HCEC 1CT (cell line): Measurements from ENCODE around the gene KIAA0232.
"Not testable (repeated sequence)": the region's sequence is repeated elsewhere in the genome, so short reads cannot be mapped to it uniquely, and the experiment has no call there.

ENCODE experiments used
- DNase-seq: peaks from one replicate; pipeline ENCODE4 v3.0.0-alpha.2; 2017

The KIAA0232 gene

GRCh38 chr4:6811165-6811564, 28.6 kb downstream of the KIAA0232 start:
- no peak for DNase-seq

- no peak for DNase-seq
These were observed 30.2 kb downstream of the KIAA0232 start for GRCh38 chr4:6812766-6813165.

- DNase-seq: no peak
These were observed 31.2 kb downstream of the KIAA0232 start for GRCh38 chr4:6813725-6814124.

DNA sequence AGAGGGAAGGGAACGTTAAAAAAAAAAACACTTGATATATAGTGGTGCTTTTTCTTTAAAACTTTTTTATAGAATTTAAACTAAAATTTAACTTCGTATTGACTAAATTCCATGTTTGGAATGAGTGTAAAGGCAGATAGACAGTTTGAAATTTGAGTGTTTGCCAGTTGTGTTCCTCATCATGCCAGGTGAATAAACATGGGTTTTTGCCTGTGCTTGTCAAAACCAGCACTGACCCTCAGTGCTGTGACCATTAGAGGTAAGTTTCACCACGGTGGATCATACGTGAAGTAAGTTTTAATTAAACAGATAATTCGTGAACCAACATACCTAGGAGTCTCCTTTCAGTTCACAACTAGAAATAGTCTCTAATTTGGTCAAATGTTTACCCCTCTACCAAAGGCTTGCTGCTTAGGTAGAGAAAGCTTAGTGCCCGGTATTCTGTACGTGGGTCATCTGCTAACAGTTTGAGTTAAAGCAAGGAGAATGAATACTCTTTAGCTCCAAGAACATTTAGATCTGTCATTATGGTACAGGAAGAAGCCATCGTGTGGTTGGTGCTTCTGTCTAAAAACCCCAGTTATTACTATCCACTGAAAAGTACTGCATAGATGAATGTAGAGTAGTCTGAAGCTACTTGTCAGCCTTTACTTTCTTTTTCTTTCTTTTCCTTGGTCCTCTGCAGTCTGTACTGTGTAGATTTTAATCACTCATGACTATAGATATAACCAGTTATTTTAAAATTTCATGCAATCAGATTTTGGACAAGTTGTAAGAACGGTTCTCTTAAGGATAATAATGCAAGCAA, 32.7 kb downstream of the KIAA0232 start:
- no peak for DNase-seq

GRCh38 chr4:6819295-6819694, 36.8 kb downstream of the KIAA0232 start:
- no peak for DNase-seq

GRCh38 chr4:6820695-6821094, 38.2 kb downstream of the KIAA0232 start:
- no peak for DNase-seq

- no peak for DNase-seq
These were observed 41.5 kb downstream of the KIAA0232 start for GRCh38 chr4:6824071-6824470.

DNA sequence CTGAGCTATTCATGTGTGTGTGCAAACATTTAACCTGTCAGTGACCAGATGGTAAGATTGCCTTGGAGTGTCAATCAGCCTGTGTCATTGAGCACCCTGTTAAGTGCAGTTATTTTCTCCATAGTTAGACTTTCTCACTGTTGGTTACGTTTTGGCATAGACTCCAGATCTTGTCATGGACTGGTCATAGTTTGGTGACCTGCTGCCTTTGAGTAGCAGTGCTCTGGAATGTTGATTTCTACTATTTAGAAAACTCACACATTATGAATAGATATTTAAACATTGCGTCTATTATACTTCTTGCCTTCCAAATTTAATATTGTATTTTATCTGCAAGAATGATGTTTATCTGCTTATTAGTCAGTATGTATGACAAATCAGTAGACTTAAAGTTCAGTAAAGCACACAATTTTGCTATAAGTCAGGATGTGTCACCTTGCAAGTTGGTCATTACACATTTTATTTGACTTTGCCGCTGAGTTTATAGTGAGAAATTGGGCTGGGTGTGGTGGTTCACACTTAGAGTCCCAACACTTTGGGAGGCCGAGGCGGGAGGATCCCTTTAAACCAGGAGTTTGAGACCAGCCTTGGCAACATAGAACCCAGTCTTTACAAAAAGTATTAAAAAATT, 42.4 kb downstream of the KIAA0232 start:
- peak; percentile 3 for DNase-seq

DNA sequence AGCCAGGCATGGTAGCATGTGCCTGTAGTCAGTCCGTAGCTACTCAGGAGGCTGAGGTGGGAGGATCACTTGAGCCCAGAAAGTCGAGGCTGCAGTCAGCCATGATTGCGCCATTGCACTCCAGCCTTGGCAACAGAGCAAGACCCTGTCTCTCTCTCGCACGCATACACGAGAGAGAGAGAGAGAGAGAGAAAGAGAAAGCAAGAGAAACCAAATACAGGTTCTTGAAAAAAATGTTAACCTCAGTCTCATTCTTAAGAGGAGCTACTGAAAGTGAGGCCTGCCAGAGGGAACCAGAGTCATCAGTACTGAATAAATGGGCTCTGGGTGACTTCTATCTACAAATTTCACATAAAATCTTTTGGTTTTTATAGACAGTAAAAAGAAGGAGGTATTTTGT, 42.9 kb downstream of the KIAA0232 start:
- no peak for DNase-seq

GRCh38 chr4:6826781-6827508, 44.4 kb downstream of the KIAA0232 start:
- DNase-seq: no peak

DNA sequence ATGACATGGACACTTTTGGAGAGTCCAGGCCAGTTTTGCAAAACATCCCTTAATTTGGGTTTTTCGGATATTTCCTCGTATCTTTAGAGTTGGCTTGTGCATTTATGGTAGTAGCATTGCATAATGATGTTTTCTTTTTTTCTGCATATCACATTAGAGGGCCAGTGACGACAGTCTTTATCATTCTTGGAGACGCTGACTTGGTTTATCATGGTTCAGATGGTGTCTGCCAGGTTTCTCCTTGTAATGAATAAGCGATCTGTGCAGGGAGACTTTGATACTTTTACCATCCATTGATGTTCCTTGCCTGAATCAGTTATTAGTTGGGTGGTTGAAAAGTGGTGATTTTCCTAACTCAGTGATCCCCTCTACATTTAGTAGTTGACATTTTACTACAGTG, 46.6 kb downstream of the KIAA0232 start:
- no peak for DNase-seq

GRCh38 chr4:6834867-6835266, 52.3 kb downstream of the KIAA0232 start:
- peak; percentile 47 for DNase-seq

DNA sequence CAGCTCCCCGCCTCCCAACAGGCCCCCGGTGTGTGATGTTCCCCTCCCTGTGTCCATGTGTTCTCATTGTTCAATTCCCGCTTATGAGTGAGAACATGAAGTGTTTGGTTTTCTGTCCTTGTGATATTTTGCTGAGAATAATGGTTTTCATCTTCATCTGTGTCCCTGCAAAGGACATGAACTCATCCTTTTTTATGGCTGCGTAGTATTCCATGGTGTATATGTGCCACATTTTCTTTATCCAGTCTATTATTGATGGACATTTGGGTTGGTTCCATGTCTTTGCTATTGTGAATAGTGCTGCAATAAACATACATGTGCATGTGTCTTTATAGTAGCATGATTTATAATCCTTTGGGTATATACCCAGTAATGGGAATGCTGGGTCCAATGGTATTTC, 53.1 kb downstream of the KIAA0232 start:
- DNase-seq: not testable (repeated sequence)

GRCh38 chr4:6837106-6837505, 54.6 kb downstream of the KIAA0232 start:
- DNase-seq: not testable (repeated sequence)

GRCh38 chr4:6839579-6839978, 57.1 kb downstream of the KIAA0232 start:
- DNase-seq: no peak

DNA sequence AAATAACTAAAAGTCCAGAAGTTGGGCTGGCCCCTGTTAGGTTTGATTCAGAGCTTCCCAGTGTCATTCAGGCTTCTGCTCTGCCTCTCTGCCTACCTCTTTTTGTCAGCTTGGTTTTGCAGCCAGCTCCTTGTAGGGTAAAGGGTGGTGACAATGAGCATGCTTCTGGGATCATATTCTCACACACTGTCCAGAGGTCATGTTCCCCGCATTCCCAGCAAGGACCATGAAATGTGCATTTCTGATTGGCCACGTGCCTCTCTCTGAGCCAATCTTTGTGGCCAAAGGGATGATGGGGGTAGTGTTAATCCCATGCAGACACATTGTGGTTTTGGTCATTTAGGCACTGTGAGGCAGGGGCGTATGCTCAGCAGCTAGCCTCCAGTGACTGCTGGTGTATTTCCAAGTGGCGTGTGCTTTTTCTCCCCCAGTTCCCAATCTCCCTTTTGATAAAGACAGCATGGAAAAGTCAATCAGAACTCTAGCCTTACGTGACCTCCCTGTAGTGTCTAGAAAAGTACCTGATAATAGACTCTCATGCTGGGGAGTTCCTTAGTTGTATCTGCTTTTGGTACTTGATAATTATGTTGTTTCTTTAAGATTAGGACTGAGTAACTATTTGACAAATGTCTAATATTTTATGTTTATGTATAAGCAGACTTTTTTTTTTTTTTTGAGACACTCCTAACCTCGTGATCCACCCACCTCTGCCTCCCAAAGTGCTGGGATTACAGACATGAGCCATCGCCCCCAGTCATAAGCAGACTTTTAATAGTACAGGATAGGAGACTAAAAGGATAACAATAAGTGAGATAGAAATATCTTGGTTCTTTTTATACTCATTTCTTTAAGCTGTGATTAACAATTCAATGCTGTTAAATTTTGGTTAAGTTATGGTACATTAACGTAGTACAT, 57.8 kb downstream of the KIAA0232 start:
- peak; percentile 23 for DNase-seq

DNA sequence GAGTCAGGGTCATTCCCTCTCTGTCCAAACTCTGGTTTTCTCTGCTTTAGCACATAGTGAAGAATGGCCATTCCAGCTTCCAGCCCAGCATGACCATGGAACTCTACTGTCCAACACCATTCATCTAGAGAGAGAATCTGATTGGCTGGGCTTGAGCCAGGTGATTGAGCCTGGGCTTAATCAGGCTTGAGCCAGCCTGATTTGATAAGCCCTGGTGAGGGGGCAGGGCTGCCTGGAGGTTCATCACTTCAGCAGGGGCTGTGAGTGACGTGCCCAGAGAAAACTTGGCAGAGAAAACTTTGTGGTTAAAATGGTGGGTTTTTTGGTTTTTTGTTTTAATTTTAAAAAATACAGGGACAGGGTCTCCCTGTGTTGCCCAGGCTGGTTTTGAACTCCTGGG, 62.5 kb downstream of the KIAA0232 start:
- no peak for DNase-seq

GRCh38 chr4:6845574-6845973, 63.0 kb downstream of the KIAA0232 start:
- no peak for DNase-seq

DNA sequence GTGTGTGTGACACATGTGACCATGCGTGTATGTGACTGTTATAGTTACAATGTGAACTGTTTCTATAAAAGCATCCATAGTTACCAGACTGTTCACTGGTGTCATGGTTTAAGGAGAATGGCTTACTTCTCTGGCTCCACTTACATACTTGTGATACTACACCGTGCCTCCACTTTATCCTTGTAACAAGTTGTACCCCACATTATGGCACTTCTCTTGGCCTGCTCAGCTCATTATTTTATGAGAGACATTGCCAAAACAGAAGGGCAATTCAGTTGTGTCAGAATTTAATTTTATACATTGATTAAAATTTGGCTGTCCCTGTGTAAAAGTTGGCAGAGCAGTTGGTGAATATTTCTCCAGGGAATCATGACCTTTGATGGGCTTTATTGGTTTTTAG, 64.7 kb downstream of the KIAA0232 start:
- DNase-seq: no peak

DNA sequence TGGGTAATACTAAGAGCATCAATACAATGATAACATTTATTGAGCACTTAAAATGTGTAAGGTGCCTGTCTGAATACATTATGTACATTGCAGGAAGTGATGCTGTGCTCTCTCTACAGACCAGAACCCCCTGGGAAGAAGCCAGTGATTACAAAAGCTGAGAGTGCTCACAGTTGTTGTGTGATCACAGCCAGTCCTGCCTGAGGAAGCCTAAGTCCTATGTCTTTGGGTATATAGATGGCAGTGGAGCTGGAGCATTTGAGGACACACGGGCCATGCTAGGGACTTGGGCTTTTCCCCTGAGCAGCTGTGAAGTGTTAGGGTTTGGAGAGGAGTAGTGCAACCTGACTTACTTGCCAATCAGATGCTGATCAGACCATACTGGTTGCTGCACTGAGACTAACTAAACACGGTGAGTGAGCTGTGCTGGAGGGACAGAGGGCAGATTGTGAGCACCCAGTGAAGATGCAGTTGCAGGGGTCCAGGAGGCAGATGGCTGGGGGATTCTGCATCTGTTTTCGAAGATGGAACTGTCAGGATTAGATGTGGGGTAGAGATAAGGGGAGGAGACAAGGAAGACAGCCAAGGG, 66.3 kb downstream of the KIAA0232 start:
- DNase-seq: no peak

GRCh38 chr4:6849691-6850090, 67.2 kb downstream of the KIAA0232 start:
- no peak for DNase-seq

GRCh38 chr4:6851431-6851830, 68.9 kb downstream of the KIAA0232 start:
- no peak for DNase-seq
